Mucosa of gallbladder (tissue), 1 donor: ENCODE data around the gene RAB44. TPM values are rescaled to one million over a fixed set of nuclear protein-coding genes. Genes with fewer than 3 reads are reported as not detected.
"Not testable (repeated sequence)": the region's sequence is repeated elsewhere in the genome, so short reads cannot be mapped to it uniquely, and the experiment has no call there.

Source experiments
- DNase-seq: peaks from one replicate; pipeline ENCODE4 v3.0.0-alpha.2; 2020; ENCODE audit warnings: low spot score
- total RNA-seq: library from RNA; stranded (reverse); gene quantifications from one replicate; pipeline ENCODE4 v1.2.1, GENCODE V29; 2021
- donor health status: DM: no; HTN: no; CAD: no.

The RAB44 gene
- total RNA-seq, 1 donor from 2014 or later: 0.75 TPM

GRCh38 chr6:36686668-36687513 lies 10.7 kb upstream of the RAB44 start:
- DNase-seq: no peak

GRCh38 chr6:36688063-36688738 lies 9.4 kb upstream of the RAB44 start:
- no peak for DNase-seq

GRCh38 chr6:36688739-36689075 lies 8.9 kb upstream of the RAB44 start:
- DNase-seq: no peak

- no peak for DNase-seq
Observed at GRCh38 chr6:36691011-36691410, 6.6 kb upstream of the RAB44 start.

- no peak for DNase-seq
Observed at GRCh38 chr6:36691612-36692011, 6.0 kb upstream of the RAB44 start.

- no peak for DNase-seq
Observed at GRCh38 chr6:36692220-36692619, 5.4 kb upstream of the RAB44 start.

- DNase-seq: no peak
Observed at GRCh38 chr6:36692861-36693702, 4.5 kb upstream of the RAB44 start.

GRCh38 chr6:36694616-36695015 lies 3.0 kb upstream of the RAB44 start:
- no peak for DNase-seq

- DNase-seq: no peak
Observed at GRCh38 chr6:36695414-36695813, 2.2 kb upstream of the RAB44 start.

GRCh38 chr6:36698196-36698595 lies 570 bp downstream of the RAB44 start:
- no peak for DNase-seq

GRCh38 chr6:36698871-36699271 lies 1.2 kb downstream of the RAB44 start:
- DNase-seq: no peak

- no peak for DNase-seq
Observed at GRCh38 chr6:36699348-36699747, 1.7 kb downstream of the RAB44 start.

- DNase-seq: no peak
Observed at GRCh38 chr6:36700071-36700812, 2.6 kb downstream of the RAB44 start.

GRCh38 chr6:36700831-36701230 lies 3.2 kb downstream of the RAB44 start:
- no peak for DNase-seq

GRCh38 chr6:36701401-36701991 lies 3.9 kb downstream of the RAB44 start:
- DNase-seq: no peak

GRCh38 chr6:36702656-36703055 lies 5.0 kb downstream of the RAB44 start:
- no peak for DNase-seq

GRCh38 chr6:36703081-36703606 lies 5.5 kb downstream of the RAB44 start:
- no peak for DNase-seq

GRCh38 chr6:36703982-36704381 lies 6.4 kb downstream of the RAB44 start:
- no peak for DNase-seq

GRCh38 chr6:36704961-36705577 lies 7.4 kb downstream of the RAB44 start:
- DNase-seq: not testable (repeated sequence)

GRCh38 chr6:36706339-36706738 lies 8.7 kb downstream of the RAB44 start:
- DNase-seq: no peak

- no peak for DNase-seq
Observed at GRCh38 chr6:36712816-36713215, 15.2 kb downstream of the RAB44 start.
